Measurements from ENCODE around the gene TMEM184B.

The TMEM184B gene

GRCh38 chr22:38276166-38276565 is 3.4 kb upstream of the TMEM184B start:
- no peak for DNase-seq (ENCODE audit: low read depth in 2 of 2)

GRCh38 chr22:38273135-38273826 is 471 bp upstream of the TMEM184B start:
- DNase-seq (ENCODE audit: low read depth in 2 of 2): no peak

- DNase-seq (ENCODE audit: low read depth in 2 of 2): no peak
These were observed 860 bp downstream of the TMEM184B start for GRCh38 chr22:38271927-38272372.

GRCh38 chr22:38271101-38271500 is 1.7 kb downstream of the TMEM184B start:
- no peak for DNase-seq (ENCODE audit: low read depth in 2 of 2)

DNA sequence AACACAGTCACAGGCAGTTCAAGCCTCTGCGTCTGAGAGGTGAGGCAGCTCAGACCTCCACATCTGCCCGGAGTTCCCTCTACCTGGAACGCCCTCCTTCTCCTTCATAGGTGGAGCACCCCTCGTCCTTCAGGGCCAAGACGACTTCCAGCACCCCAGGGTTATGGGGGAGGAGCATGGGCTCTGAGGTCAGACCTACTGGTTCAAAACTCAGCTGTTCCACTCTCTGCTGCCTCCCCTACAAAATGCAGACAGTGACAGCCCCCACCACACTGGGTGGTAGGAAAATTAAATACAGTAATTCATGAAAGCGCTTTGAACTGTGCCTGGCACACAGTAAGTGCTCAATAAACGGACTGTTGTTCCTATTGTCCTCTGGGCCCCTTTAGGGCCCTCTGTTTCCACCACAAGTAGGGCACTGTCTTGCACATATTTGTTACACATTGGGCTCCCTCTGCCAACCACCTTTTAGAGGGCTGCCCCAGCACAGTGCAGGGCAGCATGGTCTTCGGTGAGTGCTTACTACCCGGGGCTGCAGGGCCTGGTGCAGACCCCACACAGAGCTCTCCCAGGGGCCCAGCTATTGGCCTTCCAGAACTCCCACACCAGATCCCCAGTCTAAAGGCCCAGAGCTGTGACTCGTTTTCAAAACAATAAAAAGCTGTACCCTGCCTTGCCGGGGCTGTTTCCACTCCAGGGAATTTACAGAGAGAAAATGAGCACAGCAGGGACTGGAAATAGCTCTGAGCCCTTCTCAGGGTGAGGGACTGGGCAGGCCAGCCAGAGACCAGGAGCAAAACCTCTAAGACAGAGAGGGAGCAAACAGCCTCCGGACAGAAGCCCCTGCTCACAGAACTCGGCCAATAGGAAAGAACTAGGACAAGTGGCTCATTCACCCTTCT is 2.5 kb downstream of the TMEM184B start:
- DNase-seq (ENCODE audit: low read depth in 2 of 2): no peak

DNA sequence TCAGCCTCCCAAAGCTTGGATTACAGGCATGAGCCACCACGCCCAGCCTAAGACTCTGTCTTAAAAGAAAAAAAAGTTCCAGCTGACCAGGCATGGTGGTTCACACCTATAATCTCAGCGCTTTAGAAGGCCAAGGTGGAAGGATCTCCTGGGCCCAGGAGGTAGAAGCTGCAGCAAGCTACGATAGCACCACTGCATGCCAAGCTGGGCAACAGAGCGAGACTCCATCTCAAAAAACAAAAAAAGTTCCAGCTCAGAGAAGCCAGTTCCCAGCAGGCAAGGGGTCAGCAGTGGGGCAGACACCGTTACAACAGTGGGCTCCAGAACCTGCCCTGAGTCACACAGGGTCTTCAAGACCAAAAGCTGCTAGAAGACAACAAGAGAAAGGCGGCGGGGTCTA is 3.3 kb downstream of the TMEM184B start:
- no peak for DNase-seq (ENCODE audit: low read depth in 2 of 2)

GRCh38 chr22:38267086-38267485 is 5.7 kb downstream of the TMEM184B start:
- DNase-seq (ENCODE audit: low read depth in 2 of 2): no peak

GRCh38 chr22:38266120-38266519 is 6.7 kb downstream of the TMEM184B start:
- no peak for DNase-seq (ENCODE audit: low read depth in 2 of 2)

DNA sequence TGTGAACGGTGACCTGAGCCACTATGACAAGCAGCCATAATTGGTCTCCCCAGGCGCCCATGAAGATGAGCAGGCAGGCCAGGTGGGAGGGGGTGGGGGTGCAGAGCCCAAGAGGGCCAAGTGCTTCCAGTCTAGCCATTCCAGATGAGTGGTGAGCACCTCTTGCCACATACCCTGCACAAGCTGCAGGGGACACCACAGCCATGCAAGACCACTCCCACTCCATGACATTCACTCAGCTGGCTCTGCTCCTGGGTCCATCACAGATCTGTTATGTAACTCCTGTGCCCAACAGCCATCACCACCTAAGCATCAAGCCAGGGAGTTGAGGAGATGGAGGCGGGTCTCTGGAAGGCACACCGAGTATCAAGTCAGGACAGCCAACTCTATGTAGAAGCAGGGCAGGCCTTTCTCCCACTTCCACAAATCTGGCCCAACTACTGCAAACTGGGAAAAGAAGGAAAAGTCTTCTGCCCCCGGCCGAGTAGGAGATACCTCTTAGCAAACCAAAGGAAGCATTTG is 8.4 kb downstream of the TMEM184B start:
- no peak for DNase-seq (ENCODE audit: low read depth in 2 of 2)

GRCh38 chr22:38262051-38262795 is 10.6 kb downstream of the TMEM184B start:
- peak in 1 of 2 donors; percentile 28 for DNase-seq (ENCODE audit: low read depth in 2 of 2)

DNA sequence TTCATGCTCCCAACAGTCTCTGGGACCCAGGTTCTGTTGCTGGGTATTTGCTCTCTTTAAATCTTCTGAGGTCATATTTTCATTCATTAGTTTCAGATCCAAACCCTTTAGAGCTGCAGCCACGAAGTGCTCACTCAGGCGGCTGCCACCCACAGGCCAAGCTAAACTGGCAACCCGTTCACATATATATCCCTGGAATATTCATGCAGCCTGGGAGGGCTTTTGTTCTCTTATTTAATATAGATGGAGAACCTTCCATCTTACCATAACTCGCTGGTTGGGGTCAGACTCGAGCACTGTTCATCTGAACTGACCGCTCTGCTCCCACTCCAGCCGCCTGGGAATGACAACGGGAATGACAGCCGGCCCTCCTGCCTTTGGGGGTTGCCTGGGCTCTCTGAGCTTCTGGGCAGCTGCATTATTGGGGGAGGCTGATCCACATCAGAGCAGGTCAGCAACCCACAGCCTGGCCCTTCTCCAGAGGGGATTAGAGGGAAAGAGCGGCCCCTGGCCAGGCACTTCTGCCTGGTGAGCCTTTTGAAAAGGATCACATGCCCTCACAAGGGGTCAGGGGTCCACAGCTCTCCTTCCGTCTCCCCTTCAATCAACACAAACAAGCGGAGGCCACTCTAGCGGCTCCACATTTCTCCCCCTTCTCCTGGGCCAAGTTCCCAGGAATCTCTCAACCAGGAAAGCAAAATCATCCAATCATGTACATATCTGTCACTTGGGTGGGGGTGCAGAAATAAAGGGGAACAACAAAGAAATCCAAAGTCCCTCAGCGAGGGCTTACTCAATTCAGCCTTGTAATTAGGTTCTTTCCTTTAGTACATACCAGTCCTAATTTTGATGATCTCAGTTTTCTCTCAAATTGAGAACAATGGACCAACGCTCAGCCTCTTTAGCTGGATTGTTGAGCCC is 11.8 kb downstream of the TMEM184B start:
- DNase-seq (ENCODE audit: low read depth in 2 of 2): no peak

GRCh38 chr22:38259370-38259769 is 13.4 kb downstream of the TMEM184B start:
- no peak for DNase-seq (ENCODE audit: low read depth in 2 of 2)

GRCh38 chr22:38258895-38259294 is 13.9 kb downstream of the TMEM184B start:
- DNase-seq (ENCODE audit: low read depth in 2 of 2): no peak

GRCh38 chr22:38257650-38258250 is 15.1 kb downstream of the TMEM184B start:
- DNase-seq (ENCODE audit: low read depth in 2 of 2): no peak

DNA sequence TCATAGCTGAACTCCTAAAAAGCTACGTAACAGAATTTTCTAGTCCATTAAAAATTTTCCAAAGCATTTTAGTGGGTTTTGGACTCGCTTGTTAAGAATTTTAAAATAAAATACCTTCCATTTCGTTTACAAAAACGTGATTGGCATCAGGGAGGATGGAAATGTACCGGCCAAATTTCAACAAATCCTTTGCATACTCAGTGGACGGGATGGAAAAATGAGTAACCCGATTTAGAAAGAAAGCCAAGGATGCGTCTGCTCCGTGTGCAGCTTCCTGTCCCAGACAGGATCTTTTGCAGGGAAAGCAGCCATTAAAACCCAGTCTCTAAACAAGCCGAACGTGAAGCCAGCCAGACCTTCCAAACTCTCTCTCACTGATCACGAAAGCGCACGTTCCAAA is 15.6 kb downstream of the TMEM184B start:
- DNase-seq (ENCODE audit: low read depth in 2 of 2): no peak

DNA sequence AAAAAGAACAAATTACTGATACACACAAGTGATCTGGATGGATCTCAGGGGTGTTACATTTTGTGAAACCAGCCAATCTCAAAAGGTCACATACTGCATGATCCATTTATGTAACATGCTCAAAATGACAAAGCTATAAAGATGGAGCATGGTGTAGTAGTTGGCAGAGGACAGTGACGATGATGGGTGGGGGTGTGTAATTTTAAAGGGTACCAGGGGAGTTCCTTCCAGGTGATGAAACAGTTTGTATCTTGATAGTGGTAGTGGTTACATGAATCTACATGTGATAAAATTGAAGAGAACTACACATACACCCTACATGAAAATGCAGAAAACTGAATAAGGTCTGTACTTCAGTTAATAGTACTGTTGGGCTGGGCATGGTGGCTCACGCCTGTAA is 17.1 kb downstream of the TMEM184B start:
- no peak for DNase-seq (ENCODE audit: low read depth in 2 of 2)

- no peak for DNase-seq (ENCODE audit: low read depth in 2 of 2)
These were observed 21.5 kb downstream of the TMEM184B start for GRCh38 chr22:38251341-38251692.

DNA sequence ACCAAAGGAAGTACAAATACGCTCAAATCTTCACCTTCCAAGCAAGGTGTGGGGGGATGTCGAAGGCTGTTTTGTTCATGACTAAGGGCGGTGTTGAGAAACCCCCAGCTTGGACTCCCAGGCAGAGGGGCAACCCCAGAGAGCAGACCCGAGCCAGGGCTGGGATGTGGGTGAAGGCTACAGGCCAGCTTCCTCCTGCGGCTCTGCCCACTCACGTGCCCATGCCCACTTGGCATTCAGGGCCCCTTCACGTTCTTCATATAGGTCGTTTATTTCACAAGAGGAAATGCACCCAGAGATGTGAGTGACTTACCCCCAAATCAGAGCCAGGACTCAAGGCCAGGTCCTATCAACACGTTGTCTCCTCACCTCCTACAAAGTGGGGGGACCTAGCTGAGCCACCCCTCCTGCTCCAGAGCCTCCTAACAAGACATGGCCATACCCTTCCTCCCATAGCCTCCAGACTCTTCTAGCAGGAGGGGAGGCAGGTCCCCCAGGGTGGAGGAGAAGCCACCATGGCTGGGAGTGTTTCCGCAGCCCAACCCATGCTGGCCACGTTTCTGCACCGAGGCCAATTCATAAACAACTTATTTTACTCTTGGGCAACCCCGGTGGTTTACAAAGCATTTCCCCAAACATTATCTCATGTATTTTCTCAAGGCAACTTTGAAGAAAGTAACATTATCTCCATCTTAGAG is 22.0 kb downstream of the TMEM184B start:
- DNase-seq (ENCODE audit: low read depth in 2 of 2): no peak

DNA sequence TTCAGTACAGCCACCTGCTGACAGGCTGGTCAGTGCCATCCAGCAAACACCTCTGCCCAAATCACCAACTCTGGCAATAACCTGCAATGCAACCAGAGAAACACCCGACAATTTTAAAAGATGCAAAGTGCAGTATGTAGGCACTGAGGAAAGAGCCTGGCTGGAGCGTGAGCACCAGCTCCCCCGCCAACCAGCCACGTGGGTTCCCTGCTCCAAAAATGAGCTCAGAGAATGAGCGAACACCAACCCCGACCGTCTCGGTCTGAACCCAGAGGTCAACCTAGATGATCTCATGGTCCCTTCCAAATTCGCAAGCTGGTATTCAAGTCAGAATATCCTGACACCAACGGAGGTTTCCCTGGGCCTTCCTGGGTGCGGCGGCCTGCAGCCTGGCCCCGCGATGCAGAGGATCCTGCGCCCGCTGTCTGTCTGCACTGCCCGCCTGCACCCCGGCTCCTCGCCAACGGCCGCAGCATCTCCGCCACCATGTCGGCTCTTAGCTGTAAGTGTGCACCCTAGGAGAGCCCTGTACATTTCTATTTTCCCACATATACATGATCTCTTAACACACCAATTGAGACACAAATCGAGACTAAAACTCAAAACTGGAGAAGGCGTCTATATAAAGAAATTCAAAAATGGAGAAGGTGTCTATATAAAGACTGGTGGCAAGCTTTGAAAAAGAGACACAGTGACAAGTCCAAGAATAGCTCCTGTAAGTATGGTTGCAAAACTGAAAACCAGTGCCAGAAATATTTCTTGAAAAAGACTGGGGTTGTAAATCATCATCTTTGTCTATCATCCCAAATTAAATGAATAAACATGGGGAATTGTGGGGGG is 22.8 kb downstream of the TMEM184B start:
- DNase-seq (ENCODE audit: low read depth in 2 of 2): no peak

Measured in stimulated activated CD4-positive, alpha-beta T cell treated with anti-CD3 and anti-CD28 coated beads, Interleukin-1b, Interleukin-23, amount 100 ng/mL, for 4 hours (primary cell).